ENCODE results near the gene DEPDC1B.

Gene DEPDC1B

DNA sequence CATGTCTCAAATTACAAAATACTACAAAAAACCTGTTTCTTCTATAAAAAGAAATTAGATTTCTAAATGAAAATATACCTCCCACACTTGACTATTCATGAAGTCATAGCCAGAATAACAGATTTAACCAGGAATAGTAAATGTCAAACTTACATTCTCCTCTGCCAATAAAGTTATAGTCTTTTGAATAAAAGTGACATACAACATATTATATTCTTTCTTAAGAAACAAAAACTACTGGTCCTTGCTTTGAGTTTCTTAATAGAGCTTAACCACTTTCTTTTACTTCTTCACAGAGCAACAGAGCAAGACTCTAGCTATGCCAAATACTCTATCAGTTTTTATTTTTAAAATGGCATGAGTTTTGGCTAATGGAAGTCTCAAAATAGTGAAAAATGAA lies 61.7 kb downstream of the DEPDC1B start (continued):
- TF ChIP-seq, protein P1, sequence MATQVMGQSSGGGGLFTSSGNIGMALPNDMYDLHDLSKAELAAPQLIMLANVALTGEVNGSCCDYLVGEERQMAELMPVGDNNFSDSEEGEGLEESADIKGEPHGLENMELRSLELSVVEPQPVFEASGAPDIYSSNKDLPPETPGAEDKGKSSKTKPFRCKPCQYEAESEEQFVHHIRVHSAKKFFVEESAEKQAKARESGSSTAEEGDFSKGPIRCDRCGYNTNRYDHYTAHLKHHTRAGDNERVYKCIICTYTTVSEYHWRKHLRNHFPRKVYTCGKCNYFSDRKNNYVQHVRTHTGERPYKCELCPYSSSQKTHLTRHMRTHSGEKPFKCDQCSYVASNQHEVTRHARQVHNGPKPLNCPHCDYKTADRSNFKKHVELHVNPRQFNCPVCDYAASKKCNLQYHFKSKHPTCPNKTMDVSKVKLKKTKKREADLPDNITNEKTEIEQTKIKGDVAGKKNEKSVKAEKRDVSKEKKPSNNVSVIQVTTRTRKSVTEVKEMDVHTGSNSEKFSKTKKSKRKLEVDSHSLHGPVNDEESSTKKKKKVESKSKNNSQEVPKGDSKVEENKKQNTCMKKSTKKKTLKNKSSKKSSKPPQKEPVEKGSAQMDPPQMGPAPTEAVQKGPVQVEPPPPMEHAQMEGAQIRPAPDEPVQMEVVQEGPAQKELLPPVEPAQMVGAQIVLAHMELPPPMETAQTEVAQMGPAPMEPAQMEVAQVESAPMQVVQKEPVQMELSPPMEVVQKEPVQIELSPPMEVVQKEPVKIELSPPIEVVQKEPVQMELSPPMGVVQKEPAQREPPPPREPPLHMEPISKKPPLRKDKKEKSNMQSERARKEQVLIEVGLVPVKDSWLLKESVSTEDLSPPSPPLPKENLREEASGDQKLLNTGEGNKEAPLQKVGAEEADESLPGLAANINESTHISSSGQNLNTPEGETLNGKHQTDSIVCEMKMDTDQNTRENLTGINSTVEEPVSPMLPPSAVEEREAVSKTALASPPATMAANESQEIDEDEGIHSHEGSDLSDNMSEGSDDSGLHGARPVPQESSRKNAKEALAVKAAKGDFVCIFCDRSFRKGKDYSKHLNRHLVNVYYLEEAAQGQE (tag by site-specific recombination; IDR thresholded peaks at IDR 0.05): no peak
- TF ChIP-seq BCL11A (tag by site-specific recombination; IDR thresholded peaks at IDR 0.05; ENCODE audit: low read depth): no peak
- no peak for TF ChIP-seq ZNF585B (tag by site-specific recombination; IDR thresholded peaks at IDR 0.05)
- no peak for TF ChIP-seq SP7 (tag by site-specific recombination; IDR thresholded peaks at IDR 0.05)
- TF ChIP-seq ZNF530 (tag by site-specific recombination; IDR thresholded peaks at IDR 0.05; ENCODE audit: low read depth): no peak
- TF ChIP-seq ZEB2 (tag by site-specific recombination; IDR thresholded peaks at IDR 0.05): no peak
- no peak for TF ChIP-seq MYNN (tag by site-specific recombination; IDR thresholded peaks at IDR 0.05; ENCODE audit: borderline replicate concordance)
- TF ChIP-seq ZNF169 (tag by site-specific recombination; IDR thresholded peaks at IDR 0.05): no peak

DNA sequence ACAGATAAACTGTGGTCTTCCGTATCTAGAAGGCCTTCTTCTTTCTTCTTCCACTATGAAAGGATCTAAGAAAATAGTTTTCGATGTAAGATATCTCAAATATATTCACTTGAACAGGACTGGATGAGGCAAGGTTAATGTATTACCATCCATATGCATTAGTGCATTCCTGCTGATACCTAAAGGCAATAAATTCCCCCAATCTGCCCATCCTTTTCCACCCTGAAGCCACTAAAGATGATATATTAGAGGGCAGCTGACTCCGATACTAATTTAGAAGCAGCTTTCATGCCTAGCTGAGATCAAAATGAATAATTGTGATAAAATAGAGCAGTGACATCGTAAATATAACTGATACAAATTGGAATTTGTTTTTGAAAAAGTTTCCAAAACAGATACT lies 63.3 kb downstream of the DEPDC1B start:
- Histone ChIP-seq H3K36me3 (ENCODE audit: control insufficient read depth in 2 of 2, insufficient read depth in 1 of 2, low read length in 2 of 2) (peaks cover 18 to 65% of the 10 kb centered on the region in 2 experiments), H3K4me3 (ENCODE audit: low read depth, low read length) (no peak overlapping the region), H3K4me1 (ENCODE audit: control insufficient read depth, insufficient read depth, low read length) (no peaks in the 10 kb centered on the region), H3K9me3 (ENCODE audit: control insufficient read depth, insufficient read depth, low read depth, low read length) (no peaks in the 10 kb centered on the region), H3K27ac (ENCODE audit: extremely low read depth, low read depth, low read length) (no peak overlapping the region)
- TF ChIP-seq, protein P2, sequence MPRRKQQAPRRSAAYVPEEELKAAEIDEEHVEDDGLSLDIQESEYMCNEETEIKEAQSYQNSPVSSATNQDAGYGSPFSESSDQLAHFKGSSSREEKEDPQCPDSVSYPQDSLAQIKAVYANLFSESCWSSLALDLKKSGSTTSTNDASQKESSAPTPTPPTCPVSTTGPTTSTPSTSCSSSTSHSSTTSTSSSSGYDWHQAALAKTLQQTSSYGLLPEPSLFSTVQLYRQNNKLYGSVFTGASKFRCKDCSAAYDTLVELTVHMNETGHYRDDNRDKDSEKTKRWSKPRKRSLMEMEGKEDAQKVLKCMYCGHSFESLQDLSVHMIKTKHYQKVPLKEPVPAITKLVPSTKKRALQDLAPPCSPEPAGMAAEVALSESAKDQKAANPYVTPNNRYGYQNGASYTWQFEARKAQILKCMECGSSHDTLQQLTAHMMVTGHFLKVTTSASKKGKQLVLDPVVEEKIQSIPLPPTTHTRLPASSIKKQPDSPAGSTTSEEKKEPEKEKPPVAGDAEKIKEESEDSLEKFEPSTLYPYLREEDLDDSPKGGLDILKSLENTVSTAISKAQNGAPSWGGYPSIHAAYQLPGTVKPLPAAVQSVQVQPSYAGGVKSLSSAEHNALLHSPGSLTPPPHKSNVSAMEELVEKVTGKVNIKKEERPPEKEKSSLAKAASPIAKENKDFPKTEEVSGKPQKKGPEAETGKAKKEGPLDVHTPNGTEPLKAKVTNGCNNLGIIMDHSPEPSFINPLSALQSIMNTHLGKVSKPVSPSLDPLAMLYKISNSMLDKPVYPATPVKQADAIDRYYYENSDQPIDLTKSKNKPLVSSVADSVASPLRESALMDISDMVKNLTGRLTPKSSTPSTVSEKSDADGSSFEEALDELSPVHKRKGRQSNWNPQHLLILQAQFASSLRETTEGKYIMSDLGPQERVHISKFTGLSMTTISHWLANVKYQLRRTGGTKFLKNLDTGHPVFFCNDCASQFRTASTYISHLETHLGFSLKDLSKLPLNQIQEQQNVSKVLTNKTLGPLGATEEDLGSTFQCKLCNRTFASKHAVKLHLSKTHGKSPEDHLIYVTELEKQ (tag by site-specific recombination; IDR thresholded peaks at IDR 0.05; ENCODE audit: borderline replicate concordance): no peak
- TF ChIP-seq SCRT1 (tag by site-specific recombination; IDR thresholded peaks at IDR 0.05; ENCODE audit: borderline replicate concordance) (no peak), ZNF155 (tag by site-specific recombination; IDR thresholded peaks at IDR 0.05) (no peak), ZNF664 (tag by site-specific recombination; IDR thresholded peaks at IDR 0.05) (no peak), KLF1 (tag by site-specific recombination; IDR thresholded peaks at IDR 0.05) (no peak)
- TF ChIP-seq, protein P3, sequence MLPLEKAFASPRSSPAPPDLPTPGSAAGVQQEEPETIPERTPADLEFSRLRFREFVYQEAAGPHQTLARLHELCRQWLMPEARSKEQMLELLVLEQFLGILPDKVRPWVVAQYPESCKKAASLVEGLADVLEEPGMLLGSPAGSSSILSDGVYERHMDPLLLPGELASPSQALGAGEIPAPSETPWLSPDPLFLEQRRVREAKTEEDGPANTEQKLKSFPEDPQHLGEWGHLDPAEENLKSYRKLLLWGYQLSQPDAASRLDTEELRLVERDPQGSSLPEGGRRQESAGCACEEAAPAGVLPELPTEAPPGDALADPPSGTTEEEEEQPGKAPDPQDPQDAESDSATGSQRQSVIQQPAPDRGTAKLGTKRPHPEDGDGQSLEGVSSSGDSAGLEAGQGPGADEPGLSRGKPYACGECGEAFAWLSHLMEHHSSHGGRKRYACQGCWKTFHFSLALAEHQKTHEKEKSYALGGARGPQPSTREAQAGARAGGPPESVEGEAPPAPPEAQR (tag by site-specific recombination; IDR thresholded peaks at IDR 0.05): no peak
- ChIA-PET POLR2A (no interaction called here), CTCF (no interaction called here)

DNA sequence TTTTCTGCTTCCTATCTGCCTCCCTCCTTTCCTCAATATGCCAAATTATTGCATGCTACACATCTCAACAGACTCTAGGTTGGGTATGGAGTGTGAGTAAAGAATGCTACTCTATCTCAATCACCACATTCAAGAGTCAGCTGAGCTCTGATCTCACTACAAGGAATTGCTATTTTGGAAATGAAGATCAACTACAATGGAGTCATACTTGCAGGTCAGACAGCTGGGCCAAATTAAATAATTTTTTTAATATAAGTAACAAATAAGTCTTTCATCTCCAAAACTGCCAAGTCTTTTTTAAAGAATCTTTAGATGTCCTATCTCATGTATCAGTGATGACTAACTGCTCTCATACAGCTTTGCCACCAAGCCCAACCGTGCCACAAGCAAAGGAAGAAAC lies 64.0 kb downstream of the DEPDC1B start:
- ChIA-PET CTCF (no interaction called here), POLR2A (no interaction called here)
- Histone ChIP-seq H3K9me3 (ENCODE audit: control insufficient read depth, insufficient read depth, low read depth, low read length) (no peaks in the 10 kb centered on the region), H3K27ac (ENCODE audit: extremely low read depth, low read depth, low read length) (no peak overlapping the region), H3K4me3 (ENCODE audit: low read depth, low read length) (no peak overlapping the region), H3K36me3 (ENCODE audit: control insufficient read depth in 2 of 2, insufficient read depth in 1 of 2, low read length in 2 of 2) (peaks cover 18 to 71% of the 10 kb centered on the region in 2 experiments), H3K4me1 (ENCODE audit: control insufficient read depth, insufficient read depth, low read length) (no peaks in the 10 kb centered on the region)
- TF ChIP-seq GFI1B (tag by site-specific recombination; IDR thresholded peaks at IDR 0.05) (no peak), ZBTB21 (tag by site-specific recombination; IDR thresholded peaks at IDR 0.05) (no peak), TRIM28 (IDR thresholded peaks at IDR 0.05; ENCODE audit: borderline replicate concordance, low read length) (no peak), ZSCAN30 (tag by site-specific recombination; IDR thresholded peaks at IDR 0.05) (no peak), ZBTB20 (tag by site-specific recombination; IDR thresholded peaks at IDR 0.05) (no peak)
- TF ChIP-seq, protein P2 (tag by site-specific recombination; IDR thresholded peaks at IDR 0.05; ENCODE audit: borderline replicate concordance): no peak
- TF ChIP-seq, protein P4, sequence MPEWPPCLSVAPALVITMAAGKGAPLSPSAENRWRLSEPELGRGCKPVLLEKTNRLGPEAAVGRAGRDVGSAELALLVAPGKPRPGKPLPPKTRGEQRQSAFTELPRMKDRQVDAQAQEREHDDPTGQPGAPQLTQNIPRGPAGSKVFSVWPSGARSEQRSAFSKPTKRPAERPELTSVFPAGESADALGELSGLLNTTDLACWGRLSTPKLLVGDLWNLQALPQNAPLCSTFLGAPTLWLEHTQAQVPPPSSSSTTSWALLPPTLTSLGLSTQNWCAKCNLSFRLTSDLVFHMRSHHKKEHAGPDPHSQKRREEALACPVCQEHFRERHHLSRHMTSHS (tag by site-specific recombination; IDR thresholded peaks at IDR 0.05): no peak
